H9 (cell line): ENCODE results near the gene PDZRN4. TPM values are rescaled to one million over a fixed set of nuclear protein-coding genes. Genes with fewer than 3 reads are reported as not detected.

Source experiments
- DNase-seq: peaks from one replicate; pipeline ENCODE4 v3.0.0-alpha.2; 2017
- H2AFZ ChIP-seq: one replicate; pipeline ENCODE4 v1.6.1; 2013; ENCODE audit warnings: mild to moderate bottlenecking, low read length, control low read depth, moderate library complexity
- H2AK5ac ChIP-seq: 2 replicates; pipeline ENCODE4 v1.6.1; 2013; ENCODE audit warnings: low read length, control low read depth, mixed read lengths; ENCODE audit not compliant: insufficient read length
- H2BK120ac ChIP-seq: one replicate; pipeline ENCODE4 v1.6.1; 2013; ENCODE audit warnings: low read depth, mild to moderate bottlenecking, low read length, control low read depth, inconsistent platforms; ENCODE audit not compliant: poor library complexity, severe bottlenecking
- H2BK12ac ChIP-seq: 2 replicates; pipeline ENCODE4 v1.6.1; 2013; ENCODE audit warnings: low read length, control low read depth, mixed read lengths, low read depth; ENCODE audit not compliant: insufficient read length
- H2BK15ac ChIP-seq: 2 replicates; pipeline ENCODE4 v1.6.1; 2013; ENCODE audit warnings: low read depth, low read length, control low read depth
- H2BK20ac ChIP-seq: one replicate; pipeline ENCODE4 v1.6.1; 2013; ENCODE audit warnings: low read depth, mild to moderate bottlenecking, low read length, control low read depth, inconsistent platforms; ENCODE audit not compliant: poor library complexity, severe bottlenecking
- H2BK5ac ChIP-seq: 2 replicates; pipeline ENCODE4 v1.6.1; 2013; ENCODE audit warnings: low read length, control low read depth, mixed read lengths; ENCODE audit not compliant: insufficient read length
- H3K14ac ChIP-seq: 2 replicates; pipeline ENCODE4 v1.6.1; 2013; ENCODE audit warnings: low read length, control low read depth; ENCODE audit not compliant: insufficient read depth
- H3K18ac ChIP-seq: 2 replicates; pipeline ENCODE4 v1.6.1; 2013; ENCODE audit warnings: low read depth, mild to moderate bottlenecking, mixed read lengths, low read length, control low read depth; ENCODE audit not compliant: insufficient read length
- H3K23ac ChIP-seq: 2 replicates; pipeline ENCODE4 v1.6.1; 2013; ENCODE audit warnings: low read length, control low read depth, mixed read lengths, low read depth; ENCODE audit not compliant: insufficient read length
- H3K23me2 ChIP-seq: 2 replicates; pipeline ENCODE4 v1.6.1; 2013; ENCODE audit warnings: low read depth, mild to moderate bottlenecking, mixed read lengths, low read length, control low read depth; ENCODE audit not compliant: insufficient read length, poor library complexity, severe bottlenecking
- H3K27ac ChIP-seq: 2 replicates; pipeline ENCODE4 v1.5.1; 2013; ENCODE audit warnings: low read length, control low read depth, mixed read lengths, low read depth; ENCODE audit not compliant: insufficient read length
- H3K27me3 ChIP-seq: 2 replicates; pipeline ENCODE4 v1.6.1; 2013; ENCODE audit warnings: low read length, control low read depth, inconsistent platforms; ENCODE audit not compliant: insufficient read depth
- H3K4ac ChIP-seq: 2 replicates; pipeline ENCODE4 v1.6.1; 2013; ENCODE audit warnings: low read depth, mild to moderate bottlenecking, control low read depth, inconsistent platforms, low read length, moderate library complexity
- H3K4me1 ChIP-seq: 2 replicates; pipeline ENCODE4 v1.6.1; 2013; ENCODE audit warnings: low read length, control low read depth, inconsistent platforms; ENCODE audit not compliant: insufficient read depth
- H3K4me2 ChIP-seq: 2 replicates; pipeline ENCODE4 v1.6.1; 2013; ENCODE audit warnings: low read length, control low read depth, mixed read lengths; ENCODE audit not compliant: insufficient read length, insufficient read depth
- H3K56ac ChIP-seq: 2 replicates; pipeline ENCODE4 v1.6.1; 2013; ENCODE audit warnings: low read depth, mild to moderate bottlenecking, mixed read lengths, low read length, control low read depth; ENCODE audit not compliant: insufficient read length
- H3K79me1 ChIP-seq: 2 replicates; pipeline ENCODE4 v1.6.1; 2013; ENCODE audit warnings: low read depth, mild to moderate bottlenecking, moderate library complexity, low read length, control low read depth, inconsistent platforms; ENCODE audit not compliant: insufficient read depth, poor library complexity, severe bottlenecking
- H3K79me2 ChIP-seq: 2 replicates; pipeline ENCODE4 v1.6.1; 2013; ENCODE audit warnings: low read length, control low read depth, inconsistent platforms; ENCODE audit not compliant: insufficient read depth
- H3K9ac ChIP-seq: 2 replicates; pipeline ENCODE4 v1.6.1; 2013; ENCODE audit warnings: low read length, control low read depth, mixed read lengths; ENCODE audit not compliant: insufficient read length; ENCODE audit errors: extremely low read depth
- H3K9me3 ChIP-seq: one replicate; pipeline ENCODE4 v1.6.1; 2013; ENCODE audit warnings: low read depth, low read length, inconsistent platforms; ENCODE audit not compliant: control insufficient read depth
- H3T11ph ChIP-seq: one replicate; pipeline ENCODE4 v1.6.1; 2013; ENCODE audit warnings: mild to moderate bottlenecking, low read length, control low read depth, inconsistent platforms
- H4K20me1 ChIP-seq: one replicate; pipeline ENCODE4 v1.6.1; 2013; ENCODE audit not compliant: control insufficient read depth, insufficient read length, insufficient read depth
- H4K5ac ChIP-seq: 2 replicates; pipeline ENCODE4 v1.6.1; 2013; ENCODE audit warnings: low read depth, mild to moderate bottlenecking, mixed read lengths, low read length, control low read depth; ENCODE audit not compliant: insufficient read length
- H4K8ac ChIP-seq: replicated peaks from 2 replicates; pipeline ENCODE4 v1.6.1; 2013; ENCODE audit warnings: low read length, control low read depth, mixed read lengths, low read depth; ENCODE audit not compliant: insufficient read length
- H4K91ac ChIP-seq: 2 replicates; pipeline ENCODE4 v1.6.1; 2013; ENCODE audit warnings: low read depth, mild to moderate bottlenecking, moderate library complexity, mixed read lengths, low read length, control low read depth; ENCODE audit not compliant: insufficient read length
- H3K27ac Mint-ChIP-seq, 3 experiments: 2 replicates in 2 of 3; 3 replicates in 1 of 3; pipeline ENCODE4 v1.8.0; 2020 to 2021; ENCODE audit warnings: mixed read lengths in 3 of 3, mild to moderate bottlenecking in 1 of 3, moderate library complexity in 1 of 3
- H3K27me3 Mint-ChIP-seq: 2 replicates; pipeline ENCODE4 v1.8.0; 2021; ENCODE audit warnings: low read depth, mild to moderate bottlenecking, moderate library complexity, mixed read lengths
- H3K36me3 Mint-ChIP-seq, 3 experiments: 2 replicates in 2 of 3; 3 replicates in 1 of 3; pipeline ENCODE4 v1.8.0; 2020 to 2021; ENCODE audit warnings: low read depth in 3 of 3, mixed read lengths in 3 of 3; ENCODE audit not compliant: insufficient read depth in 1 of 3
- H3K4me1 Mint-ChIP-seq, 2 experiments: 2 replicates each; pipeline ENCODE4 v1.8.0; 2020; ENCODE audit warnings: mixed read lengths in 2 of 2
- H3K4me3 Mint-ChIP-seq, 2 experiments: 2 replicates in 1 of 2; 3 replicates in 1 of 2; pipeline ENCODE4 v1.8.0; 2020 to 2021; ENCODE audit warnings: mild to moderate bottlenecking in 2 of 2, mixed read lengths in 2 of 2, moderate library complexity in 1 of 2
- H3K9me3 Mint-ChIP-seq, 2 experiments: 2 replicates in 1 of 2; 3 replicates in 1 of 2; pipeline ENCODE4 v1.8.0; 2020; ENCODE audit warnings: mild to moderate bottlenecking in 2 of 2, mixed read lengths in 2 of 2, moderate library complexity in 1 of 2
- WGBS: extraction: QIAGEN DNeasy Blood & Tissue Kit; methylation state at CpG from one replicate; pipeline ENCODE4 v1.1.7; 2013; ENCODE audit warnings: missing lambda C conversion rate, low lambda C conversion rate, mixed read lengths; ENCODE audit not compliant: insufficient read length; ENCODE audit errors: extremely low coverage; 5-methylcytosine and 5-hydroxymethylcytosine counted together
- total RNA-seq: library from RNA; stranded (reverse); gene quantifications from 2 replicates; pipeline ENCODE4 v1.2.1, GENCODE V29; 2021
- TF ChIP-seq, protein P1 (sequence below): fragments of 200-600 bp; sonication (generic); conservative IDR thresholded peaks from 3 replicates; pipeline ENCODE4 v1.8.0; 2021; ENCODE audit warnings: antibody characterized with exemption, mild to moderate bottlenecking

The PDZRN4 gene
- total RNA-seq, 1 experiment from 2014 or later = not detected

GRCh38 chr12:41206298-41206697 lies 18.2 kb downstream of the PDZRN4 start:
- Histone ChIP-seq H2BK120ac (no peak overlapping the region), H4K91ac (no peak overlapping the region), H3K23ac (no peak overlapping the region), H3K9ac (no peak overlapping the region), H3K4me1 (no peaks in the 10 kb centered on the region), H2BK12ac (no peak overlapping the region), H3K23me2 (no peaks in the 10 kb centered on the region), H4K20me1 (no peaks in the 10 kb centered on the region), H3T11ph (no peak overlapping the region), H4K8ac (no peak overlapping the region), H3K27ac (no peak overlapping the region), H2BK5ac (no peak overlapping the region), H2AK5ac (no peak overlapping the region), H2BK20ac (no peak overlapping the region), H3K18ac (no peak overlapping the region), H3K79me2 (no peaks in the 10 kb centered on the region), H3K56ac (no peak overlapping the region), H3K27me3 (no peaks in the 10 kb centered on the region), H3K9me3 (no peaks in the 10 kb centered on the region), H3K4ac (no peak overlapping the region), H2AFZ (no peak overlapping the region), H2BK15ac (no peak overlapping the region), H4K5ac (no peak overlapping the region), H3K79me1 (no peaks in the 10 kb centered on the region), H3K14ac (no peak overlapping the region), H3K4me2 (no peak overlapping the region)
- H3K27me3 Mint-ChIP-seq = peaks cover 1% of the 10 kb centered on the region; the same call in 1 of the 2 replicates
- no peak for DNase-seq
- H3K4me1 Mint-ChIP-seq = peaks cover 0 to 10% of the 10 kb centered on the region in 2 experiments; a peak in 1 of 4 replicates
- no peaks in the 10 kb centered on the region for H3K36me3 Mint-ChIP-seq
- H3K9me3 Mint-ChIP-seq = no peaks in the 10 kb centered on the region
- TF ChIP-seq, protein P1, sequence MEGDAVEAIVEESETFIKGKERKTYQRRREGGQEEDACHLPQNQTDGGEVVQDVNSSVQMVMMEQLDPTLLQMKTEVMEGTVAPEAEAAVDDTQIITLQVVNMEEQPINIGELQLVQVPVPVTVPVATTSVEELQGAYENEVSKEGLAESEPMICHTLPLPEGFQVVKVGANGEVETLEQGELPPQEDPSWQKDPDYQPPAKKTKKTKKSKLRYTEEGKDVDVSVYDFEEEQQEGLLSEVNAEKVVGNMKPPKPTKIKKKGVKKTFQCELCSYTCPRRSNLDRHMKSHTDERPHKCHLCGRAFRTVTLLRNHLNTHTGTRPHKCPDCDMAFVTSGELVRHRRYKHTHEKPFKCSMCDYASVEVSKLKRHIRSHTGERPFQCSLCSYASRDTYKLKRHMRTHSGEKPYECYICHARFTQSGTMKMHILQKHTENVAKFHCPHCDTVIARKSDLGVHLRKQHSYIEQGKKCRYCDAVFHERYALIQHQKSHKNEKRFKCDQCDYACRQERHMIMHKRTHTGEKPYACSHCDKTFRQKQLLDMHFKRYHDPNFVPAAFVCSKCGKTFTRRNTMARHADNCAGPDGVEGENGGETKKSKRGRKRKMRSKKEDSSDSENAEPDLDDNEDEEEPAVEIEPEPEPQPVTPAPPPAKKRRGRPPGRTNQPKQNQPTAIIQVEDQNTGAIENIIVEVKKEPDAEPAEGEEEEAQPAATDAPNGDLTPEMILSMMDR = no peak
- H3K27ac Mint-ChIP-seq = no peak overlapping the region
- no CpG with 5 or more reads among the region's 1 CpG for WGBS
- no peak overlapping the region for H3K4me3 Mint-ChIP-seq
